ENCODE data around the gene PACSIN3. TPM values are rescaled to one million over a fixed set of nuclear protein-coding genes. Genes with fewer than 3 reads are reported as not detected.

Gene PACSIN3
- total and polyA plus RNA-seq, 2 of the 13 experiments (the other 11 are each of a cell fraction or from before 2014, with no cell fraction given): 47.9 to 93.3 TPM

- TF ChIP-seq ZNF318 (CRISPR knock-in tag; IDR thresholded peaks at IDR 0.05) (no peak), ZNF781 (CRISPR knock-in tag; IDR thresholded peaks at IDR 0.05; ENCODE audit: borderline replicate concordance, not compliant biosample characterization) (no peak)
These were observed 30.0 kb upstream of the PACSIN3 start (continued) for GRCh38 chr11:47216121-47216798.
